ENCODE results near the gene PAPSS2.
"Not testable (repeated sequence)": the region's sequence is repeated elsewhere in the genome, so short reads cannot be mapped to it uniquely, and the experiment has no call there.

The PAPSS2 gene

GRCh38 chr10:87739703-87740102, 80.0 kb downstream of the PAPSS2 start:
- no peak for TF ChIP-seq CTCF (IDR thresholded peaks at IDR 0.05; ENCODE audit: low read depth, low read length)
- H3K4me3 ChIP-seq (ENCODE audit: low read depth, low read length), result no peak overlapping the region

GRCh38 chr10:87740254-87740655, 80.6 kb downstream of the PAPSS2 start:
- H3K4me3 ChIP-seq (ENCODE audit: low read depth, low read length), result no peak overlapping the region
- no peak for TF ChIP-seq CTCF (IDR thresholded peaks at IDR 0.05; ENCODE audit: low read depth, low read length)

- H3K4me3 ChIP-seq (ENCODE audit: low read depth, low read length), result not testable (repeated sequence)
These were observed 83.4 kb downstream of the PAPSS2 start for GRCh38 chr10:87742992-87743610.

GRCh38 chr10:87744606-87745005, 84.9 kb downstream of the PAPSS2 start:
- no peak for TF ChIP-seq CTCF (IDR thresholded peaks at IDR 0.05; ENCODE audit: low read depth, low read length)
- H3K4me3 ChIP-seq (ENCODE audit: low read depth, low read length), result no peak overlapping the region

GRCh38 chr10:87746911-87747310, 87.2 kb downstream of the PAPSS2 start:
- H3K4me3 ChIP-seq (ENCODE audit: low read depth, low read length), result no peak overlapping the region
- no peak for TF ChIP-seq CTCF (IDR thresholded peaks at IDR 0.05; ENCODE audit: low read depth, low read length)

- H3K4me3 ChIP-seq (ENCODE audit: low read depth, low read length), result not testable (repeated sequence)
These were observed 88.6 kb downstream of the PAPSS2 start for GRCh38 chr10:87748244-87748643.

- TF ChIP-seq CTCF (IDR thresholded peaks at IDR 0.05; ENCODE audit: low read depth, low read length), result no peak
- H3K4me3 ChIP-seq (ENCODE audit: low read depth, low read length), result no peak overlapping the region
These were observed 90.5 kb downstream of the PAPSS2 start for GRCh38 chr10:87750001-87750671.

- no peak overlapping the region for H3K4me3 ChIP-seq (ENCODE audit: low read depth, low read length)
- no peak for TF ChIP-seq CTCF (IDR thresholded peaks at IDR 0.05; ENCODE audit: low read depth, low read length)
These were observed 91.1 kb downstream of the PAPSS2 start for GRCh38 chr10:87750817-87751216.

All from WI38 (cell line).